Measurements from ENCODE around the gene FRMD8.

FRMD8 gene

GRCh38 chr11:65435411-65435931, 49.0 kb downstream of the FRMD8 start:
- peaks cover 85% of the 10 kb centered on the region for H3K4me1 Mint-ChIP-seq
- H3K4me3 Mint-ChIP-seq, result no peak overlapping the region
- H3K27ac Mint-ChIP-seq, result peak overlapping the region; percentile 61
- H3K27me3 Mint-ChIP-seq, result no peaks in the 10 kb centered on the region
- H3K9me3 Mint-ChIP-seq, result no peaks in the 10 kb centered on the region
- H3K36me3 Mint-ChIP-seq (ENCODE audit: low read depth), result peaks cover 63% of the 10 kb centered on the region
- no peak for DNase-seq
- no peak for ATAC-seq

- peaks cover 85% of the 10 kb centered on the region for H3K4me1 Mint-ChIP-seq
- no peaks in the 10 kb centered on the region for H3K27me3 Mint-ChIP-seq
- H3K36me3 Mint-ChIP-seq (ENCODE audit: low read depth), result peaks cover 64% of the 10 kb centered on the region
- ATAC-seq (no peak), DNase-seq (no peak)
- peak overlapping the region; percentile 61 for H3K27ac Mint-ChIP-seq
- H3K4me3 Mint-ChIP-seq, result no peak overlapping the region
- no peaks in the 10 kb centered on the region for H3K9me3 Mint-ChIP-seq
Measured at GRCh38 chr11:65435981-65436411, 49.6 kb downstream of the FRMD8 start.

GRCh38 chr11:65436412-65437032, 50.1 kb downstream of the FRMD8 start:
- no peak overlapping the region for H3K4me3 Mint-ChIP-seq
- ATAC-seq, result no peak

DNA sequence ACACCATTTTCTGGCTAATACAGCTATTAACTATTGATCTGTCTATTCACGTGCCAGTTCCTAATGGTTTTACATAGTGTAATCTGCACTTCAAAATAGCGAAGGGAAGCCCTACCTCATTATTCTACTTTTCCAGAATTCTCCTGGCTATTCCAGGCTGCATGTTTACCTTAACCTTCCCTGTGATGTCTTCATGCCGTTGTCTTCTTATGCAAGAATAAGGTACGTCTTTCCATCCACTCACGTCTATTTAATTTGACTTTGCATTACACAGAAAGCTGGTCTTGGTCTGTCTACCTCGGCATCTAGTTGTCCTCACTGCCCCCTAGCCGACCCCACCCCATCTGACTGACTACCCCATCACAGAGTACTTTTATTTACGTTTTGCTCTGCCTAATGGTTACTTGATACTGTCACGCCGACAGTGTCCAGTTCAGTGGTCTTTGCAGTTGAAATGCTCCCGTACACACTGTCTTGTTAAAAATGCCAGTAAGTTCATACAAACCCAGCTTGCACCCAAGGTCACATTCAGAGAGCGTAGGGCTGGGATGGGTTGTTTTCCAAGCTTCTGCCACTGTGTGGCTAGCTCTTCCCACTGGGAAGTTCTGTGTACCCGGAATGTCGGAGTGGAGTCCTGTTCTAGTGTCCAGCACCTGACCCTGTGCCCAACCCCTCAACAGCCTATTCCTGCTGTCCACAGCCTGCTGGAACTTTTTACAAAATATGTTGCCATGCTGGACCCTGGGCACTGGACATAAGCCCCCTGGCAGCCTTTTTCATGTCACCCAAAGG, 51.2 kb downstream of the FRMD8 start:
- peaks cover 62% of the 10 kb centered on the region for H3K36me3 Mint-ChIP-seq (ENCODE audit: low read depth)
- peaks cover 83% of the 10 kb centered on the region for H3K4me1 Mint-ChIP-seq
- H3K9me3 Mint-ChIP-seq, result no peaks in the 10 kb centered on the region
- H3K27ac Mint-ChIP-seq, result no peak overlapping the region
- DNase-seq (no peak), ATAC-seq (no peak)
- no peaks in the 10 kb centered on the region for H3K27me3 Mint-ChIP-seq
- no peak overlapping the region for H3K4me3 Mint-ChIP-seq

More at GRCh38 chr11:65436412-65437032, 50.1 kb downstream of the FRMD8 start:
- H3K27me3 Mint-ChIP-seq, result no peaks in the 10 kb centered on the region
- H3K9me3 Mint-ChIP-seq, result no peaks in the 10 kb centered on the region
- DNase-seq, result no peak
- peak overlapping the region; percentile 41 for H3K27ac Mint-ChIP-seq
- peaks cover 85% of the 10 kb centered on the region for H3K4me1 Mint-ChIP-seq
- peaks cover 65% of the 10 kb centered on the region for H3K36me3 Mint-ChIP-seq (ENCODE audit: low read depth)

GRCh38 chr11:65438257-65439151, 52.1 kb downstream of the FRMD8 start:
- H3K9me3 Mint-ChIP-seq, result no peaks in the 10 kb centered on the region
- H3K4me3 Mint-ChIP-seq, result no peak overlapping the region
- no peak for ATAC-seq
- H3K27ac Mint-ChIP-seq, result peak overlapping the region; percentile 61
- H3K4me1 Mint-ChIP-seq, result peaks cover 83% of the 10 kb centered on the region
- H3K27me3 Mint-ChIP-seq, result no peaks in the 10 kb centered on the region
- DNase-seq, result no peak
- peaks cover 63% of the 10 kb centered on the region for H3K36me3 Mint-ChIP-seq (ENCODE audit: low read depth)

DNA sequence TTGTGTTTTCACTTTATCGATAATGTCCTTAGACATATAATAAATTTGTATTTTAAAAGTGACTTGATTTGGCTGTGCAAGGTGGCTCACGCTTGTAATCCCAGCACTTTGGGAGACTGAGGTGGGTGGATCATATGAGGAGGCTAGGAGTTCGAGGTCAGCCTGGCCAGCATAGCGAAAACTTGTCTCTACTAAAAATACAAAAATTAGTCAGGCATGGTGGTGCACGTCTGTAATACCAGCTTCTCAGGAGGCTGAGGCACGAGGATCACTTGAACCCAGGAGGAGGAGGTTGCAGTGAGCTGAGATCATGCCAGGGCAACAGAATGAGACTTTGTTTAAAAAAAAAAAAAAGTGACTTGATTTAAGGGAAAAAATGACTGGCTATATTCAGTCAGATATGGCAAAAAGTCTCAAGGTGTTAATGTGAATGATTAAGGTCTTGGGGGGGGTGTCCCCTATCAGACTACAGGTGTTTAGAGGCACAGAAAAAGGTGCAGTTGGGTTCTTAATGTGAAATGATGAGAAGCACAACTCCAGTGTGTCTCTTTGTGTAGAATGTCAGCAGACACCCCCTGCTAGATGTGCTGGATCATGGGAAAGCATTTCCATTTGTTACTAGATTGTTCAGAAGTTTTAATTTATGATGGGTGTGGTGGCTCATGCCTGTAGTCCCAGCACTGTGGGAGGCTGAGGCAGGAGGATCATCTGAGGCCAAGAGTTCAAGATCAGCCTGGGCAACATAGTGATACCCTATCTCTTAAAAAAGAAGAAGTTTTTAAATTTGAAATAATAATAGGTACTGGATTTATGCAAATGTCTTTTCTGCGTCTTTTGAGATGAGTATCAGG, 53.1 kb downstream of the FRMD8 start:
- Mint-ChIP-seq H3K4me3 (peak overlapping the region; percentile 62), H3K36me3 (ENCODE audit: low read depth) (peaks cover 55% of the 10 kb centered on the region), H3K27ac (peak overlapping the region; percentile 82), H3K4me1 (peaks cover 80% of the 10 kb centered on the region), H3K27me3 (no peaks in the 10 kb centered on the region), H3K9me3 (no peaks in the 10 kb centered on the region)
- ATAC-seq (peak; percentile 42), DNase-seq (no peak)

GRCh38 chr11:65440831-65441499, 54.5 kb downstream of the FRMD8 start:
- ATAC-seq, result peak; percentile 14
- Mint-ChIP-seq H3K4me1 (peaks cover 69% of the 10 kb centered on the region), H3K36me3 (ENCODE audit: low read depth) (peaks cover 45% of the 10 kb centered on the region), H3K27me3 (no peaks in the 10 kb centered on the region), H3K27ac (peak overlapping the region; percentile 85), H3K9me3 (no peaks in the 10 kb centered on the region), H3K4me3 (peak overlapping the region; percentile 62)
- no peak for DNase-seq

DNA sequence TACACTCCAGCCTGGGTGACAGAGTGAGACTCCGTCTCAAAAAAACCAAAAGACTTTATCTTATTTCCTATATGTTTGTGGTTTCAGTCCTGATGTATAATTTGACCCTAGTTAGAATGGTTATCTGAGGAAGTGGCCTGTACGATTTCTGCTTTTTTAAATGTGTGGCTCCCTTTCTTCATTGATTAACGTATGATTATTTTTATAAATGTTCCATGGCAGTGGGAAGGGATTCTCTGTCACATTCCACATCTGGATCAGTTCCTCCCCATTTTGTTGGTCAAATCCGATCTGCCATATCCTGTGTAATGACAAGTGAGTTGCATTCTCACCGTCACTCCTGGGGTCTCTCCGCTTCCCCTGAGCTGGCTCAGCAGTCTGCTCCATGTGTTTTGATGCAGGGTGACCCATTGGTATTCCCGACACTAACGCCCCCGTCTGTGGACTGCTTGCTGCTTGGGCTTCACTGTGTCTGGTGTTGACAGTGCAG, 56.5 kb downstream of the FRMD8 start:
- no peak for ATAC-seq
- peaks cover 33% of the 10 kb centered on the region for H3K36me3 Mint-ChIP-seq (ENCODE audit: low read depth)

GRCh38 chr11:65444314-65445051, 58.0 kb downstream of the FRMD8 start:
- Mint-ChIP-seq H3K36me3 (ENCODE audit: low read depth) (peaks cover 20% of the 10 kb centered on the region), H3K4me3 (no peak overlapping the region)
- ATAC-seq, result no peak

More for the DNA sequence above, 56.5 kb downstream of the FRMD8 start:
- peaks cover 60% of the 10 kb centered on the region for H3K4me1 Mint-ChIP-seq
- no peak overlapping the region for H3K4me3 Mint-ChIP-seq
- no peak for DNase-seq
- no peaks in the 10 kb centered on the region for H3K9me3 Mint-ChIP-seq
- H3K27ac Mint-ChIP-seq, result peak overlapping the region; percentile 72
- no peaks in the 10 kb centered on the region for H3K27me3 Mint-ChIP-seq

DNA sequence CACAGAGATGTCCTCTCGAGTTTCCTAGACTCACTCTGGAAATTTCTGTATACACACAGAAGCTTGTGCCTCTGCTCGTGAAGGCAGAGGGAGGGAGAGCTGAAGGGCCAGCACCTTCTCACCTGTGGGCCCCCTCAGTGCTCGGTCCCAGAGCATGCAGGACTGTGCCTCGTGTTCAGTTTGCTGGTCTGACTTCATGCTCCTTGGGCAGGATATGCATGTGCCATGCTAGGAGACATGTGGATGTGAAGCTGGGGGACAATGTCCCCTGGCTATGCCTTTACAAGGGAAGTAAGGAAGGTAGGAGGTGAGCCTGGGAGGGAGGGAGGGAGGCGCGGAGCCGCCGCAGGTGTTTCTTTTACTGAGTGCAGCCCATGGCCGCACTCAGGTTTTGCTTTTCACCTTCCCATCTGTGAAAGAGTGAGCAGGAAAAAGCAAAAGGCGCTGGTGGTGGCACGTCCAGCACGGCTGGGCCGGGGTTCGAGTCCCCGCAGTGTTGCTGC, 58.7 kb downstream of the FRMD8 start:
- Mint-ChIP-seq H3K27me3 (no peaks in the 10 kb centered on the region), H3K4me1 (peaks cover 52% of the 10 kb centered on the region), H3K36me3 (ENCODE audit: low read depth) (peaks cover 16% of the 10 kb centered on the region), H3K27ac (no peak overlapping the region), H3K4me3 (peak overlapping the region; percentile 8), H3K9me3 (no peaks in the 10 kb centered on the region)
- DNase-seq (no peak), ATAC-seq (no peak)

More at GRCh38 chr11:65444314-65445051, 58.0 kb downstream of the FRMD8 start:
- no peak for DNase-seq
- Mint-ChIP-seq H3K27me3 (no peaks in the 10 kb centered on the region), H3K27ac (no peak overlapping the region), H3K4me1 (peaks cover 59% of the 10 kb centered on the region), H3K9me3 (no peaks in the 10 kb centered on the region)

DNA sequence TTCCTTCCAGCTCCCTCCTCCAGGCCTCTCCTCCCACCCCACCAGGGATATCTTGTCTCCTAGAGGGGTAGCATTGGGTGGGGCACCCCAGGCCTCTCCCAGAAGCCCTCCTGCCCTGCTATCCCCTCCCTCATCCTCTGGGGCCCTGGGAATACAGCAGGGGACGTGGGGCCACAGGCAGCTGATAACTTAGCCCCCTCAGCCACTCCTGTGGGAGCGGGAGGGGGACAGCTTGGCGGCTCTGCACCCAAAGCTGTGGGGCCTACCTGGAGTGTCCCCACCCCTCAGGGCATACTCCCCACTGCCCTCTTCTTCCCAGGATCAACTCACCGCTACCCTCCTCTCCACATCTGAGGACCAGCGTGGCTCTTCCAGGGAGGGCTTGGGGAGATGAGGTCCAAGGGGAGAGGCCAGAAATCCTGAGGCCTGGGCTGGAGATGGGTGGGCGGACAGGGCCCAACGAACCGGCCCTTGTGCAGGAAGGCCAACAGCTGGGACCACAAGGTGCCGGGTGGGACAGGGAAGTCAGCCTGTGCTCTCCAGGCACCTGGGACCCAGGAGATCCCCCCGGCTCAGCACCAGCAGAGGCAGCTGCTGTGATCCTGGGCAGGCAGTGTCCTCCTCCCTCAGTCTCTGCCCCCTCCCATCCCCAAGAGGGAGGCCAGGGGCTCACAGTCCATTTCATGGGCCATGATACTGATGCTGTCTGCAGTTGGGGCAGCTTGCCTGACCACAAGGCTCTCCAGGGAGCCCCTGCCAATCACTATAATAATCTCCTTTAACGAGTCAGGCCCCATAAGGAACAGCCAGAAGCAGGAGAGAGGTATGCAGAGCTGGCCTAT, 59.4 kb downstream of the FRMD8 start:
- no peaks in the 10 kb centered on the region for H3K9me3 Mint-ChIP-seq
- no peak overlapping the region for H3K4me3 Mint-ChIP-seq
- no peaks in the 10 kb centered on the region for H3K27me3 Mint-ChIP-seq
- H3K36me3 Mint-ChIP-seq (ENCODE audit: low read depth), result peaks cover 14% of the 10 kb centered on the region
- H3K27ac Mint-ChIP-seq, result no peak overlapping the region
- H3K4me1 Mint-ChIP-seq, result peaks cover 45% of the 10 kb centered on the region
- DNase-seq, result no peak
- no peak for ATAC-seq

Data from activated naive CD8-positive, alpha-beta T cell treated with anti-CD3 and anti-CD28 coated beads, Interleukin-2, amount 50 U/mL, for 24 hours (primary cell).